Measurements from ENCODE around the gene NACC2.

NACC2 gene

DNA sequence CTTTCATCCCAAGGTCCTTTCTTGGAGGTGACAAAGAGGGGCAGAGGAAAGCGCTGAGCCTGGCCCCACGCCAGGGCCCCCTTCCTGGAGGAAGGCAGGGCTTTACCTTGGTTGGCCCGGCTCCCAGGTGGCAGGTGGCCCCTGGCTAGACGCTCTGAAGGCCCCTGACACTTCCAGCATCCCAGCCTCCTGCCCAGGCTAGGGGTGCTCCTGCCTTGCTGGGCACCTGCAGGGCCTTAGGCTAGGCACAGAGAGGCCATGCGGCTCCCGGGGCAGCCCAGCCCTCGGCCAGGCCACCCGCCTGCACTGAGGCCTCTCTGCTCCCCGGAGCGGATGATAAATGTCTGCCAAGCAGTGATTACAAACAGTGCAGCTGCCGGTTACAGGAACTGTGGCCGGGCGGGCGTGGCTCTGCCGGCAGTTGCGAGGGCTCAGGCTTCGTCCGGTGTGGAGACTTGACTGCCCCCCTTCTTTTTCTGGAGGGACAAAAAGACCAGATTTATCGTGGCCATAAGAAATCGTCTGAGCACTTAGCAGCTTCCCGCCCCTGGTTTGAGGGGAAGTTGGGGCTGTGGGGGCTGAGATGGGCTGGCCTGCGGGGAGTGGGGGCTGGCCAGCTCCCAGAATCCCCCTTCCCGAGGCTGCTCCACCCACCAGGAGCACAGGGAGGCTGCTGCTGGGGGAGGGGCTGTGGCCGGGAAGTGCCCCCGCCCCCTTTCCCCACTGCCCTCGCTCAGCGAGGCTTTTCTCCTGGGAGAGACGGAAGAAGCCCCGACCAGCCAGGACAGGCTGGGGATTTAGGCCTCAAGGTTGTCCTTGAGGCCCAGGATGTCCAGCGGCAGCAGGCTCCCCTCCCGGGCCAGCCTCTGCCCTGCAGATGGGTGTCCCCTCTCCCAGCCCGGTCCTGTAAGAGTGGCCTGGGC lies 102.3 kb downstream of the NACC2 start:
- peaks cover 22% of the 10 kb centered on the region for H3K4me1 Mint-ChIP-seq (ENCODE audit: low read depth)
- no peaks in the 10 kb centered on the region for H3K27me3 Mint-ChIP-seq
- H3K4me3 Mint-ChIP-seq, result peak overlapping the region; percentile 8
- peak overlapping the region; percentile 44 for H3K27ac Mint-ChIP-seq
- H3K36me3 Mint-ChIP-seq (ENCODE audit: low read depth), result no peaks in the 10 kb centered on the region
- peak; percentile 65 for DNase-seq
- no peaks in the 10 kb centered on the region for H3K9me3 Mint-ChIP-seq

DNA sequence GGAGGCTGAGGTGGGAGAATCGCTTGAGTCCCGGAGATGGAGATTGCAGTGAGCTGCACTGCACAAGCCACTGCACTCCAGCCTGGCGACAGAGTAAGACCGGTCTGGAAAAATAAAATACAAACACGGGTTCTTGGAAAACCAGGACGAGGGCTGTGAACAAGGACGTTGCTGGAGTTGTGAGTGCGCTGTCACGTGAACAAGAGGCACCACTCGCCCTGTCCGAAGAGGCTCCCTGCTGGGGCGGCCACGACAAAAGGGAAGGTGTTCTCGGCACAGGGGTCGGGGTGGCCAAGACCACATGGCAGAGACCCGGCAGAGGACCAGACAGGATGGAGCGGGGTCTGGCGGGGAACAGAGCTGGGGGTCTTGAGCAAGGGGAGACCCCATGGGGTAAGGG lies 103.3 kb downstream of the NACC2 start:
- no peaks in the 10 kb centered on the region for H3K9me3 Mint-ChIP-seq
- H3K4me1 Mint-ChIP-seq (ENCODE audit: low read depth), result peaks cover 22% of the 10 kb centered on the region
- no peaks in the 10 kb centered on the region for H3K27me3 Mint-ChIP-seq
- no peak for DNase-seq
- no peak overlapping the region for H3K27ac Mint-ChIP-seq
- no peak overlapping the region for H3K4me3 Mint-ChIP-seq
- no peaks in the 10 kb centered on the region for H3K36me3 Mint-ChIP-seq (ENCODE audit: low read depth)

DNA sequence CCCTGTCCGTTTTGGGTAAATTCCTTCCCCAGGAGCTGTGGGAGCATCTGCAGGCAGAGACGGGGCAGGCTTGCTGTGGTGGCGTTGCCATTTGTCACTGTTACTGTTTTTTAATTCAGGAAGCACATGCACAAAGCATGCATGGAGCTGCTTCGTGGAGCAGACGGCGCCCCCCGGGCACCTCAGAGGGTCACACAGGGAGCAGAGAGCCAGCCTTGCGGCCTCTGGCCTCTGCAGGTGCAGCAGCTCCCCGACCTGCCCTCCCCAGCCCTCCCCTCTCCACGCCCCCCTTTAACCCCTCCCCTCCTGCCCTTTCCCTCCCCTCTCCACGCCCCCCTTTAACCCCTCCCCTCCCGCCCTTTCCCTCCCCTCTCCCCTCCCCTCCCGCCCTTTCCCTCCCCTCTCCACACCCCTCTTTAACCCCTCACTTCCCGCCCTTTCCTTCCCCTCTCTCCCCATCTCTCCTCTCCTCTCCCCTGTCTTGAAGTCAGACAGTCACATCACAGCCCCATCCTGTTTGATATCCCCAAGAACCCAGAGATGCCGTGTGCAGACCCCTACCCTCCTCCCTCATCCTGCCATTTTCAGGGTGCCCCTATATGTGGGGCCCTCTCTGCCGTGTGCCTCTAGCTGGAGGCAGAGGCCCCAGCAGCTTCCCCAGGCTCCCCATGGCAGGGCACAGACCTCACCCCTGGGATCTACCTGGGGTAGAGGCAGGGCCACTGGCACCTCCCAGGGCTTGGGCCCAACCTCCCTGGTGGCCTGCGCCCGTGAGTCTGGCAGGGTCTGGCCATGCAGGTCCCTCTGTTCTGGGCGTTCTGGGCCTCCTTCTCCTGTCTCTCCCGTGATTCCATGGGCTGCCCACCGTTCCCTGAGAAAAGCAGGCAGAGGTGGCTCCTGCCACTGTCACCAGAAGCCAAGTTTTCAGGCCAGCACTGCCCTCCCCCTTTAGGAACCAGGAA lies 104.3 kb downstream of the NACC2 start:
- no peaks in the 10 kb centered on the region for H3K27me3 Mint-ChIP-seq
- peaks cover 22% of the 10 kb centered on the region for H3K4me1 Mint-ChIP-seq (ENCODE audit: low read depth)
- no peak overlapping the region for H3K27ac Mint-ChIP-seq
- DNase-seq, result peak; percentile 52
- no peaks in the 10 kb centered on the region for H3K36me3 Mint-ChIP-seq (ENCODE audit: low read depth)
- peak overlapping the region; percentile 12 for H3K4me3 Mint-ChIP-seq
- no peaks in the 10 kb centered on the region for H3K9me3 Mint-ChIP-seq

DNA sequence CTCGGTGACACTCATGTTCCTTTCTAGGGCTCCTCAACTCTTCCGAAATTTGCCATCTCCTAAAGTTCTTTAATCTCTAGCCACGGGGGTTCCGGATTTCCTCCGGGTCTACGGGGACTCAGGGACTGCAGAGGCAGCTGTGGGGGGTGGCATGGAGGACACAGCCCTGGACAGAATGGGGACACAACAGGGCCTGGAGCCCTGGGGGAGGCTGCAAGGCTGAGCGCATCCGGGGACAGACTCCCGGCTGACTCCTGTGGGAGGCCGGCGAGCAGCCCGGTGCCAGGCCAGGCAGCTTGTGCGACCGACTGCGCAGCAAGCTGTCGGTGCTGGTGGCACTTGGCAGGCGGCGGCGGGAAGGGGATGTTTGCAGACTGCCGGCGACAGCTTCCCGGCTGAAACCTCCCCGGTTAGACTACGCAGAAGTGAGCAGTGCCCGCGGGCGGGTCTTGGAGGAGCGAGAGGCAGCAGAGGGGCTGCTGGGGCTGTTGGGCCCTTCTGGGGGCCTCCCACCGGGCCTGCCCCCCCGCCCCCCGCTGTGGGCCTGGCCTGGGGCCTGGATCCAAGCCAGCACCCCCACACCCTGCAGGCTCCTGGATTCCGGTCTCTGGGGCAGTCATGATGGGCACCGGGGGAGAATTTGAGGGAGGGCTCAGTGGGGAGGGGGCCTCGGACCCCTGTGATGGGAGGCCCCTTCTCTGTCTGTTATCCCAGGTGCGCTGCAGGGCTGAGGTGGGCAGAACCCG lies 105.2 kb downstream of the NACC2 start:
- no peaks in the 10 kb centered on the region for H3K27me3 Mint-ChIP-seq
- DNase-seq, result peak; percentile 56
- no peak overlapping the region for H3K27ac Mint-ChIP-seq
- no peaks in the 10 kb centered on the region for H3K36me3 Mint-ChIP-seq (ENCODE audit: low read depth)
- H3K4me1 Mint-ChIP-seq (ENCODE audit: low read depth), result peaks cover 22% of the 10 kb centered on the region
- no peaks in the 10 kb centered on the region for H3K9me3 Mint-ChIP-seq
- H3K4me3 Mint-ChIP-seq, result peak overlapping the region; percentile 12

DNA sequence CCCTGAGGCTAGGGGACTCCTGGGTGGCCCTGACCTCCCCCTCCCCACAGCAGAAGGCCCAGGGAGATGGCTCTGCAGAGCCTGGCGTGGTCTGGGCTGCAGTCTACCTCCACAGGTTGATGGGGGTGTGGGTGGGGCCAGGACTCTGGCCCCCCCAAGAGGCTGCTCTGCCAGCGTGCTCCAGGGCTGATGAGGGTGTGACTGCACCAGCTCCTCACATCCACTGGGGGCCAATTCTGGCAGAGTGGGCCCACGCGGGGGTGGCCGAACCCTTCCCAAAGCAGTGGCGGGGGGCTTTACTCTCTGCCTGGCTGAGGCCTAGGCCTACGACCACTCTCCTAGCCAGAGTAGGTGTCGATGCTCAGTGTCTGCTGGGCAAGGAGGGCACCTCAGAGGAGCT lies 105.9 kb downstream of the NACC2 start:
- Mint-ChIP-seq H3K9me3 (no peaks in the 10 kb centered on the region), H3K36me3 (ENCODE audit: low read depth) (no peaks in the 10 kb centered on the region), H3K4me3 (no peak overlapping the region), H3K4me1 (ENCODE audit: low read depth) (peaks cover 22% of the 10 kb centered on the region), H3K27ac (no peak overlapping the region), H3K27me3 (no peaks in the 10 kb centered on the region)
- DNase-seq, result no peak

DNA sequence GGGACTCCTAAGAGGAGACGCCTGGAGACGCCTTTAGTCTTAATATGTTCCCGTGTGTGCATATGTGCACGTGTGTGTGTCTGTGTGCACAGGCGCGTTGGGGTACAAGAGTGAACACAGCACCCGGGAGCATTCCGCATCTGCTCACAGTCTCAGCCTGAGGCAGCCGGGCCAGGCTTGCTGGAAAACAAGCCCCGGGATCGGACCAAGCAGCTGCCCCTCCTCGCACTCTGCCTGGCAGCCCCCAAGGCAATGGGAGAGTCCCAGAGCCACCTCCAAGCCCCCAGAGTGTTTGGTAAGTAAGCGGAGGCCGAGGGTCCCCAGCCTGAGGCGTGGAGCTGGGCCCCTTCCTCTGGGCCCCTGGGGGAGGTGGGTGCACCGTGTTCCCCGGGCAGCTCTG lies 106.6 kb downstream of the NACC2 start:
- Mint-ChIP-seq H3K36me3 (ENCODE audit: low read depth) (no peaks in the 10 kb centered on the region), H3K9me3 (no peaks in the 10 kb centered on the region), H3K27ac (no peak overlapping the region), H3K4me1 (ENCODE audit: low read depth) (peaks cover 22% of the 10 kb centered on the region), H3K27me3 (no peaks in the 10 kb centered on the region), H3K4me3 (no peak overlapping the region)
- no peak for DNase-seq

DNA sequence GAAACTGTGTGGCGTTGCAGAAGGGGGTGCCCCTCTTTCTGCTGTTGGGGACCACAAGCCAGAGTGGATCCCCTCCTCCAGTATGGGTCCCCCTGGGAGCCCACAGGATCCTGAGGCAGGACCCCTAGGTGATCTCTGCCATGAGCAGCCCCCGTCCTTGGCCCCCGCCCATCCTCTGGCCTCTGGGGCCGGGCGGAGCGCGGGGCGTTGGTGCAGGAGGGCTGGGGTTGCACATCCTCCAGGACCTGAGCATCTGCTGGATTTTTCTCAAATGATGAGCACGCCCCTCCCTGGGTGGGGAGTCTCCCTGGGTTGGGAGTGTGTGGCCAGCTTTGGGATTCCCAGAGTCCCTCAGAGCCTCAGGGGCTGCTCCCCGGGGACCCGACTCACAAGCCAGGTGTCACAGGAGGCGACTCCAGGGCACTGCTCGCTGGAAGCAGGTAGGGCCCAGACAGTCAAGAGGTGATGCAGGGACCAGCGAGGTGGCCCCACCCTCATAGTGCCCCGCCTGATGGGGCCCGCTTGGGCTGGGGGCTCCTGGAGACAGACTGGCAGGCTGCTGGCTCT lies 107.2 kb downstream of the NACC2 start:
- Mint-ChIP-seq H3K4me1 (ENCODE audit: low read depth) (peaks cover 22% of the 10 kb centered on the region), H3K27ac (no peak overlapping the region), H3K27me3 (no peaks in the 10 kb centered on the region), H3K9me3 (no peaks in the 10 kb centered on the region), H3K36me3 (ENCODE audit: low read depth) (no peaks in the 10 kb centered on the region), H3K4me3 (no peak overlapping the region)
- no peak for DNase-seq

DNA sequence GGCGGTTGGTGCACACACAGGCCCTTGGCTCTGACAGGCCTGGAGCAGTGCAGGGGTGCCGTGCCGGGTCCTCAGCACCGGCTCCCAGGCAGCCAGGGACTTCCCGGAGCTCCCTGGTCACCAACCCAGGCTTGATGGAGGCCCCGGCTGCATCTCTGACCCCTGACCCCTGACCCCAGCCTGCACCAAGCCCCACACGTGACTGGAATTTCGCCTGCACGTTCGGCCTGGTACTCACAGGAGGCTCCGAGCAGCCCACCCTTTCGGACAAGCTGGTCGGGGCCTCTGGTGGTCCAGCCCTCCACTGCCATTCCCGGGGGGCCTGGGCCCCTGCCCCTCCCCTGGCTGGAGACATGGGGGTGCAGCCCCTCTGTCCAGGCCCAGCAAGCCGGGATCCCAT lies 108.5 kb downstream of the NACC2 start:
- Mint-ChIP-seq H3K36me3 (ENCODE audit: low read depth) (no peaks in the 10 kb centered on the region), H3K4me1 (ENCODE audit: low read depth) (peaks cover 11% of the 10 kb centered on the region), H3K4me3 (no peak overlapping the region), H3K27ac (no peak overlapping the region), H3K9me3 (no peaks in the 10 kb centered on the region), H3K27me3 (no peaks in the 10 kb centered on the region)
- no peak for DNase-seq

DNA sequence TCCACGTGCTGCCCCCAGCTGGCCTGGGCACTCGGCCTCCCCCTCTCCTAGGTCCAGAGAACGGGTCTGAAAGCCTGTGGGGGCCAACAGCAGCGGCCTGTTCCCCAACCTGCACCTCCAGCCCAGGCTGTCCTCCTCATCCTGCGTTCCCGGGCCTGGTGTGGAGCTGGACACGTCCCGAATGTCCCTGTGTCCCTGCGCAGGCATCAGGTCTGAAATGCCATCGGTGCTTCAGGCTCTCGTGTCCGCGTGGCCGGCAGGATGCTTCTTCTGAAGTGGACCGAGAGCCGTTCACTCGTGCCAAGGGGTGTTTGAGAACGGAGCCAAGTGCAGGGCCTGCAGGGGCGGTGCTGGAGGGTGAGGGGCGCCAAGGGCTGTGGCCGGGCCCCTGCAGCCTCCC lies 109.2 kb downstream of the NACC2 start:
- H3K4me3 Mint-ChIP-seq, result no peak overlapping the region
- H3K27me3 Mint-ChIP-seq, result no peaks in the 10 kb centered on the region
- no peaks in the 10 kb centered on the region for H3K36me3 Mint-ChIP-seq (ENCODE audit: low read depth)
- no peak for DNase-seq
- no peak overlapping the region for H3K27ac Mint-ChIP-seq
- no peaks in the 10 kb centered on the region for H3K9me3 Mint-ChIP-seq
- peaks cover 8% of the 10 kb centered on the region for H3K4me1 Mint-ChIP-seq (ENCODE audit: low read depth)

DNA sequence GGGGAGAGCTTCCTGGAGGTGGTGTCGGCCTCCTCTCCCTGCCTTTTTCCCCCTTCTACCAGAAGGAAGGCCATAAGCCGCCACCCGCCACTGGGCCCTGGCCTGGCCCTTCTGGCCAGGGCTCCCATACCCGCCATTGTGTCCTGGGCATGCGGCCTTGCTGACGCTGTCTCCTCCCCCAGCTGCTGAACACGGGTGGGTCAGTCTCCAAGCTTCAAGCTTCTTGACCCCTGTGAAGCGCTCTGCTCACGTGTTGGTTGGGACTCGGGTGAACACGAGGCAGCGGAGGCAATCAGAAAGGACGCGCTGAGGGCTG lies 109.7 kb downstream of the NACC2 start:
- Mint-ChIP-seq H3K4me1 (ENCODE audit: low read depth) (peaks cover 8% of the 10 kb centered on the region), H3K27ac (no peak overlapping the region), H3K9me3 (no peaks in the 10 kb centered on the region), H3K4me3 (no peak overlapping the region), H3K27me3 (no peaks in the 10 kb centered on the region), H3K36me3 (ENCODE audit: low read depth) (no peaks in the 10 kb centered on the region)
- no peak for DNase-seq

DNA sequence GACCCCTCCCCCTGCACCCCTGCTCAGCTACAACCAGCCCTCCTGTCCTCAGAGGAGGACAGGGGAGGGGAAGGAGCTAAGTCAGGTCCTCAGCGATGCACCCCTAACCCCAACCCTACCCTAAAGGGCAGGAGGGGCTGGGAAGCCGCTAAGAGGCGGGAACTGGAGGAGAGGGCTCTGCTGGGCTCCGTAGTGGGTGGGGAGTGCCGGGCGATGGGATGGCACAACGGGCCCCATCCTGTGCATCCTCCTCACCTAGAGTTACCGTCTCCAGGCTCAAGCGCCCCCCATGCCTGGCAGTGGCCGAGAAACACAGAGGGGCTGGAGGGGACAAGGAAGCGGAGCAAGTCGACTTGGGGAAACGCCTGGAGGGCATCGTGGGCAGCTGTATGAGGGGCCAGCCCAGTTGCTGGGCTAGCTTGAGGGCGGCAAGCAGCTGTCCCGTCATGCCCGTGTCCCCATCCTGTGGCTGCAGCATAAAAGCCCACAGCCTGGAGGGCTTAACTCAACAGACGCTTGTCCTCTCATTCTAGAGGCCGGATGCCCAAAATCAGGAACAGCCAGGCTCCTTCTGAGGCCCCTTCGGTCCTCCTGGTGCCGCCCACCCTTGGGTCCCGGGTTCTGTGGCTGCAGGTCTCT lies 110.9 kb downstream of the NACC2 start:
- no peaks in the 10 kb centered on the region for H3K27me3 Mint-ChIP-seq
- no peaks in the 10 kb centered on the region for H3K36me3 Mint-ChIP-seq (ENCODE audit: low read depth)
- H3K4me3 Mint-ChIP-seq, result no peak overlapping the region
- no peak for DNase-seq
- peaks cover 10% of the 10 kb centered on the region for H3K4me1 Mint-ChIP-seq (ENCODE audit: low read depth)
- no peaks in the 10 kb centered on the region for H3K9me3 Mint-ChIP-seq
- H3K27ac Mint-ChIP-seq, result no peak overlapping the region

DNA sequence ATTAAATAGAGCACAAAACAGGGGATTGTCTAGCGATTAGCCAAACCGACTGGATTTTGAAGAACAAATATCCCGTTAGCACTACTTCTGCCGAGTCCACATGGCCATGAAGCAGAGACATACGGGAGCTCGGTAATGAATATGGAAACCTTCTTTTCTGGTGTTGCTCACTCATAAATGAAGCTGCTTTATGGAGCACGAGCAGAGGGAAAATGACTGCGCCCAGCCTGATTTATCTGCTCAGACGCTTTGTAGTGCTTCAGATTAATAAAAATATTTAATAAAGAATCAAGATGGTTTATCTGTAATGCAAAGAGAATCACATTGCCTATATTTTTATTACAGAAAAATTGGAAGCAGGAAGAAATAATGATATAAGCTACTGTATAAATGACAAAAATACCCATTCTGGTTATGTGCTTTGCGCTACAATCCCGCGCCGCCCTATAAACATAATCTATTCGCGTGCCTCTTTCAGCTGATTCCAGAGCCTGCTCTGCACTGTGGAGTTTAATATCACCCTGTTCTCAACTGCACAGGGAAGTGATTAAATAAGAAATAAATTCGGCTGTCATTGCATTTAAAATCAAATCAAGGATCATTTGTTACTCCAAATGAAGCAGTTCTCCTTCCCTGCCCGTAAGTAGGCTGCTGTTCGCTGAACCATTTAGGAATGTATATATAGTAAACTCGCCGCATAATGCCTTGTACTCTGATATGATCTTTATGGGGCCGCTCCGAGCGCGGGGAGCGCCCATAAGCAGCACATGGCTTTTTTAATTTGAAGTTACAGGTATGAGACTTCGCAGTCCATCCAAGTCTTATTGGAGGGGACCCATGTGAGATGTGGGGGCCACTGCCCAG lies 111.6 kb downstream of the NACC2 start:
- H3K4me3 Mint-ChIP-seq, result no peak overlapping the region
- H3K4me1 Mint-ChIP-seq (ENCODE audit: low read depth), result peaks cover 16% of the 10 kb centered on the region
- H3K36me3 Mint-ChIP-seq (ENCODE audit: low read depth), result no peaks in the 10 kb centered on the region
- H3K9me3 Mint-ChIP-seq, result no peaks in the 10 kb centered on the region
- H3K27me3 Mint-ChIP-seq, result no peaks in the 10 kb centered on the region
- no peak overlapping the region for H3K27ac Mint-ChIP-seq
- DNase-seq, result no peak

DNA sequence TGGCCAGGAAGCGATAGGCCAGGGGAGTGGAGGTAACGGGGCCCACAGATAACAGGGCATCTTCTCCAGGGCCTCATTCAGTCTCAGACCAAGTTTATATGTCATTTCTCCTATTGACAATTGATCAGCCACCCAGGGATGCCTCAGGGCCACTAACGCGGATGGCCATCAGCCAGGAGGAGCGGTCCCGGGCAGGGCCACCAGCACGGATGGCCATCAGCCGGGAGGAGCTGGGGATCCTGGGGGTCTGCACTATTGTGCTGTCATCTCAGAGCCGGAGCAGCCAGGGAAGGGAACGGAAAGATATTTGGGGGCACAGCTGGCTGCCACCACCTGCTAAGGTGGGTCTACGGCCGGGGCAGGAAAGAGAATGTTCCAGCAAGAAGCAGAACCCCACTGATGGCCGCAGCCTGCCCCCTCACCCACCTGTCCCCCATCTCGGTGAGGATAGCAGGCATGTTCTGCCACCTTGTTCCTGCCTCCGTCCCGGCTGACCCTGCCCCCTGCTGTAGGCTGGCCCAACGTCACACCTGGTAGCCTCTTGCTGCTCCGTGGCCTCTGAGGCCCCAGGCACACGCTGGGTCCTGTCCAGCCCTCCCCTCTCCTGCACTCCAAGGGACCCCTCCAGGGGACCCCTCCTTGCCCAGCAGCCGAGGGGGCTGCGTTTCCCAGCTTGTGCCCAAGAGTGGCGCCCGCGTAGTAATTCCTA lies 112.4 kb downstream of the NACC2 start:
- DNase-seq, result no peak
- H3K36me3 Mint-ChIP-seq (ENCODE audit: low read depth), result no peaks in the 10 kb centered on the region
- no peaks in the 10 kb centered on the region for H3K9me3 Mint-ChIP-seq
- no peak overlapping the region for H3K4me3 Mint-ChIP-seq
- no peaks in the 10 kb centered on the region for H3K27me3 Mint-ChIP-seq
- H3K27ac Mint-ChIP-seq, result no peak overlapping the region
- H3K4me1 Mint-ChIP-seq (ENCODE audit: low read depth), result peaks cover 16% of the 10 kb centered on the region

Data from activated T-cell treated with anti-CD3 and anti-CD28 coated beads, Interleukin-2, amount 50 U/mL, for 24 hours (primary cell).